Renal cortical epithelial cell (primary cell): ENCODE measurements around the gene ZNF491. TPM values are rescaled to one million over a fixed set of nuclear protein-coding genes. Genes with fewer than 3 reads are reported as not detected.
"Not testable (repeated sequence)": the region's sequence is repeated elsewhere in the genome, so short reads cannot be mapped to it uniquely, and the experiment has no call there.

ENCODE experiments used
- DNase-seq: peaks from one replicate; pipeline ENCODE4 v3.0.0-alpha.2; 2011; ENCODE audit warnings: low read depth
- total RNA-seq: library from RNA; depleted of rRNA; stranded (reverse); fragments of >200 nt; gene quantifications from 2 replicates; pipeline ENCODE4 v1.2.3, GENCODE V29; 2014

The ZNF491 gene
- total RNA-seq = 0.17 and 2.9 TPM in 2 replicates

GRCh38 chr19:11798391-11799330 is at the start of gene ZNF491:
ZNF491 (plus strand) TSS chr19:11798523; CDS start chr19:11805954, 7,431 bp downstream.
- DNase-seq = peak; percentile 80

GRCh38 chr19:11749751-11750150 is 48.6 kb upstream of the ZNF491 start:
- no peak for DNase-seq

DNA sequence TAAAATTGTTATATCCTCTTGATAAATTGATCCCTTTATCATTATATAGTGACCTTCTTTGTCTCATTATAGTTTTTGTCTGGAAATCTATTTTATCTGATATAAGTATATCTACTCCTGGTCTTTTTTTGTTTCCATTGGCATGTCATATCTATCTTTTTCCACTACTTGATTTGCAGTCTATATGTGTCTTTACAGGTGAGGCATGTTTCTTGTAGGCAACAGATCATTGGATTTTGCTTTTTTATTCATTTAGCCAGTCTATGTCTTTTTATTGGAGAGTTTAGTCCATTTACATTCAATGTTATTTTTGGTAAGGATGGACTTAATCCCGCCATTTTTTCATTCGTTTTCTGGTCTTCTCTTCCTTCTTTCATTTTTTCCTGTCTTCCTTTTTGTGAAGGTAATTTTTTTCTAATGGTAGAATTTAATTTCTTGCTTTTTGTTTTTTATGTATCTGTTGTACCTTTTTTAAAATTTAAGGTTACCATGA is 46.0 kb upstream of the ZNF491 start:
- DNase-seq = no peak

DNA sequence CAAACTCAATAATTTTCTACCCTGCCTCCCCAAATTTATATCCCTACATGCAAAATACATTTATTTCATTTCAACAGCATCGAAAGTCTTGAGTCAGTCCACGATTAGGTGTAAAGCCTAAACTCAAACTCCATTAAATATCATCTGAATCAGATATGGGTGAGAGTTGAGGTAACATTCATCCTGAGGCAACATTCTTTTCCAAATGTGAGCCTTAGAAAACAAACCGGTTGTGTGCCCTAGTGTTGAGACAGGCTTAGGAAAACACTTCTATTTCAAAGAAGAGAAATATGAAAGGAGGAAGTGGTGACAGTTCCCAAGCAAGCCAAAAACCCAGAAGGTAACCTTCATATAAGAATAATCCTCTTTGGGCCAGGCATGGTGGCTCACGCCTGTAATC is 43.7 kb upstream of the ZNF491 start:
- DNase-seq = no peak

DNA sequence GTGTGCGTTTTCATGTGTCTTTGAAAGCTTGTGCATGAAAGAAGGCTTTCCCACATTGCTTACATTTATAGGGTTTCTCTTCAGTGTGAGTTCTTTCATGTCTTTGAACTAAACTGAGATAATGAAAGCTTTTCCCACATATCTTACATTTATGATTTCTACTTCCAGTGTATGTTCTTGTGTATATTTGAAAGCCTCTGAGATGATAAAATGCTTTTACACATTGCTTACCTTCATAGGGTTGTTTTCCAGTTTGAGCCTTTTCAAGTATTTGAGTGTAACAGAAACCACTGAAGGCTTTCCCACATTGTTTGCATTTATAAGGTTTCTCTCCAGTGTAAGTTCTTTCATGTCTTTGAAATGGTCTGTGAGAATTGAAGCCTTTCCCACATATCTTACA is 41.4 kb upstream of the ZNF491 start:
- DNase-seq = no peak

DNA sequence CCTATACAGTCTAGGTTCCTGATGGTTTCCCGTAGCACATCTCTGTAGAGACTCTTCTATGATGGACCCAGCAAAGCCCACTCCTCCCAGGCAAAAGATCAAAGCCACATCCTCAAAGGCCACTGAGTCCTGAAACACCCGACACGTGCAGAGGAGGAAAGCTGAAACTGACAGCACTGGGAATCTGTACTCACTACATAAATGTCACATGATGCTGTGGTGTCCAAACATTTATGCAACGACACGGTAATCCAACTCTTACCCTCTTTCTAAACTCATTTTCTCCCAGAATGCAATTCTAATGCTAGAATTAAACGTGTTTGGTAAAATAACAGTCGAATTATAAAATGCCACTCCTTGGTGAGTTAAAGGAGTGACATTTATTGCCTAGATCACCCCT is 38.5 kb upstream of the ZNF491 start:
- no peak for DNase-seq

GRCh38 chr19:11763117-11763516 is 35.2 kb upstream of the ZNF491 start:
- DNase-seq = no peak

DNA sequence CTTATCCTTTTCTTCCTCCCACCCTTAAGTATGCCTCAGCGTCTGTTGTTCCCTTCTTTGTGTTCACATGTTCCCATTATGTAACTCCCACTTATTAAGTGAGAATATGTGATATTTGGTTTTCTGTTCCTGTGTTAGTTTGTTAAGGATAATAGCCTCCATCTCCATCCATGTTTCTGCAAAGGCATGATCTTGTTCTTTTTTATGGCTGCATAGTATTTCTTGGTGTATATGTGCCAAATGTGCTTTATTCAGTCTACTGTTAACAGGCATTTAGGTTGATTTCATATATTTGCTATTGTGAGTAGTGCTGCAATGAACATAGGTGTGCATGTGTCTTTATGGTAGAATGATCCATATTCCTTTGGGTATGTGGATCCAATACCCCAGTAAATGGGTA is 34.7 kb upstream of the ZNF491 start:
- DNase-seq = no peak

DNA sequence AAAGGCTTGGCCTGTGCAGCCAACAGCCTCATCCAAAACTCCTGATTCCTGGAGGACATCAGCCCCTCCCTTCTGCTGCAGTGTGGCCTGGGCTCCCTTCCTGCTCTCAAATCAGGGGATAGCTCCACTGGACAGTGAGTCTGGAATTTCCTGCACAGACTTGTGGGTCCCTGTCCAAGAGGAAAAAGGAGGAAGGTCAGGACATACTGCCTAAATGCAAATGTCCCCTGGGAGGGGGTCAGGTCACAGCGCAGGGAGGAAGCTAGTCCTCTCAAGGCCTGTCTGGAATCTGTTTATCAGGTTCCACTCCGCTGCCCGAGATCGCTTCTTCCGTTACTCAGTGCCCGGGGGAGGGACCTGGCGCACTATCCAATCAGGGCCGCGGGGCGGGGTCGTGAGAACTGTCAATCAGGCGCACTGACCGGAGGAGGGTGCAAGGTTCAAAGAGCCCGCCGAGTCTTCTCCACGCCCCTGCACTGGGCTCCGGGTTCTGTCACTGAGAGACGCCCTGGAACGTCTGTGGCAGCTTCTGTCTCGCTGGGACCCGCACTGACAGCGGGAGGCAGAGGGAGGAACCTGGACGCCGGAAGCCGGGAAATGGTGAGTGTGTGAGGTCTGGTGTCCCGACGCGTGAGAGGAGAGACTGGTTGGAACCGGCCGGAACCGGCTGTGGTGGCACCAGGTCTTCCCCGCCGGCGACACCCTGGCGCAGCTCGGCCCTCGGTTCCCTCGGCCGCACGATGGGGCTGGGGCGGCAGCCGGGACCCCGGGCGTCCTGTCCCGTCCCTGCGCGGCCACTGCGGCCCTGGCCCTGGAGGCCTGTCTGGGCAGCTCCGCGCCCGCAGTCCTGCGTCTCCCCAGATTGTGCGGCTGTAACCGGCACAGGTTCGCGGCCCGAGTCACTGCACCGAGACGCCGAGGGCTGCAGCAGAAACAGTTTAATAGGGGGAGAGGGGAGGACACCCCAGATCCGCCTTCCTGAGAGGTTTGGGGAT is 31.4 kb upstream of the ZNF491 start, which contains the start of gene ZNF441:
Gene ZNF441 (plus strand): TSS at position 404 of the 995 bp plus-strand sequence. CDS start 194 bp downstream, at position 598.
- DNase-seq = peak; percentile 86

GRCh38 chr19:11767633-11768133 is 30.6 kb upstream of the ZNF491 start:
- peak; percentile 70 for DNase-seq

DNA sequence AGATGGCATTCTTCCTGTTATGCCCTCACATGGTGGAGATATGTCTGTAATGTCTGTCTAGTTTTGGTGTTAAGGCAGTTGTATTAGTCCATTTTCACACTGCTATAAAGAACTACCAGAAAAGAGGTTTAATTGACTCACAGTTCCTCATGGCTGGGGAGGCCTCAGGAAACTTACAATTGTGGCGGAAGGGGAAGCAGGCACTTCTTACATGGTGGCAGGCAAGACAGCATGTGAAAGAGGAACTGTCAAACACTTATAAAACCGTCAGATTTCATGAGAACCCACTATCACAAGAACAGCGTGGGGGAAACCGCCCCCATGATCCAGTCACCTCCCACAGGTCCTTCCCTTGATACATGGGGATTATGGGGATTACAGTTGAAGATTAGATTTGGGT is 28.3 kb upstream of the ZNF491 start:
- DNase-seq = no peak

GRCh38 chr19:11771520-11771919 is 26.8 kb upstream of the ZNF491 start:
- not testable (repeated sequence) for DNase-seq

DNA sequence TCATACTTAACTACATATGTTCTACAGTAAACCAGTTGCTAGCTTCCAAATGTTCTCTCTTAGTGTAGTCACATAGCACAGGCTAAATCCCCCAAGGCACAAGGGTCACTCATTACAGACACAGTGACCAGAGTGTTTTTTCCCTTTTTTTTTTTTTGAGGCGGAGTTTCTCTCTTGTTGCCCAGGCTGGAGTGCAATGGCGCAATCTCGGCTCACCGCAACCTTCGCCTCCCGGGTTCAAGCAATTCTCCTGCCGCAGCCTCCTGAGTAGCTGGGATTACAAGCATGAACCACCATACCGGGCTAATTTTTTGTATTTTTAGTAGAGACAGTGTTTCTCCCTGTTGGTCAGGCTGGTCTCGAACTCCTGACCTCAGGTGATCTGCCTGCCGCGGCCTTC is 21.7 kb upstream of the ZNF491 start:
- DNase-seq = not testable (repeated sequence)

DNA sequence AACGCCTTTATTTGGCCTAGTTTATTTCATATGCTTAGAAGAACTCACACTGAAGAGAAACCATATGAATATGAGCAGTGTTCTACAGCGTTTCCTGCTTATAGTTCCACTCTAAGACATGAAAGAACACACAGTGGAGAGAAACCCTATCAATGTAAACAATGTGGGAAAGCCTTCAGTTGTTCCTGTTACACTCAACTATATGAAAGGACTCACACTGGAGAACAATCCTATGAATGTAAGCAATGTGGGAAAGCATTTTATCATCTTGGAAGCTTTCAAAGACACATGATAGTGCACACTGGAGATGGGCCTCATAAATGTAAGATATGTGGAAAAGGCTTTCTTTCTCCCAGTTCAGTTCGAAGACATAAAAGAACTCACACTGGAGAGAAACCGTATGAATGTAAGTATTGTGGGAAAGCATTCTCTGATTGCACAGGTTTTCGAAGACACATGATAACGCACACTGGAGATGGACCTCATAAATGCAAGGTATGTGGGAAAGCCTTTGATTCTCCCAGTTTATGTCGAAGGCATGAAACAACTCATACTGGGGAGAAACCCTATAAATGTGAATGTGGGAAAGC is 17.8 kb upstream of the ZNF491 start:
- DNase-seq = no peak

- DNase-seq = peak; percentile 13
Measured at GRCh38 chr19:11781295-11782057, 16.8 kb upstream of the ZNF491 start.

GRCh38 chr19:11783767-11784166 is 14.6 kb upstream of the ZNF491 start:
- no peak for DNase-seq

- DNase-seq = no peak
Measured at GRCh38 chr19:11784356-11784755, 14.0 kb upstream of the ZNF491 start.

- DNase-seq = no peak
Measured at GRCh38 chr19:11787536-11787935, 10.8 kb upstream of the ZNF491 start.

- DNase-seq = no peak
Measured at GRCh38 chr19:11792942-11793341, 5.4 kb upstream of the ZNF491 start.

GRCh38 chr19:11797491-11797890 is 832 bp upstream of the ZNF491 start:
- peak; percentile 79 for DNase-seq
